HG03439 (cell line): ENCODE measurements around the gene KDM4B.

ENCODE experiments used
- ATAC-seq: cut with Tn5 transposase; IDR thresholded peaks from one replicate; pipeline ENCODE4 v1.9.1; 2021; ENCODE audit warnings: mild to moderate bottlenecking, moderate library complexity; ENCODE audit not compliant: unreplicated experiment

Gene KDM4B

DNA sequence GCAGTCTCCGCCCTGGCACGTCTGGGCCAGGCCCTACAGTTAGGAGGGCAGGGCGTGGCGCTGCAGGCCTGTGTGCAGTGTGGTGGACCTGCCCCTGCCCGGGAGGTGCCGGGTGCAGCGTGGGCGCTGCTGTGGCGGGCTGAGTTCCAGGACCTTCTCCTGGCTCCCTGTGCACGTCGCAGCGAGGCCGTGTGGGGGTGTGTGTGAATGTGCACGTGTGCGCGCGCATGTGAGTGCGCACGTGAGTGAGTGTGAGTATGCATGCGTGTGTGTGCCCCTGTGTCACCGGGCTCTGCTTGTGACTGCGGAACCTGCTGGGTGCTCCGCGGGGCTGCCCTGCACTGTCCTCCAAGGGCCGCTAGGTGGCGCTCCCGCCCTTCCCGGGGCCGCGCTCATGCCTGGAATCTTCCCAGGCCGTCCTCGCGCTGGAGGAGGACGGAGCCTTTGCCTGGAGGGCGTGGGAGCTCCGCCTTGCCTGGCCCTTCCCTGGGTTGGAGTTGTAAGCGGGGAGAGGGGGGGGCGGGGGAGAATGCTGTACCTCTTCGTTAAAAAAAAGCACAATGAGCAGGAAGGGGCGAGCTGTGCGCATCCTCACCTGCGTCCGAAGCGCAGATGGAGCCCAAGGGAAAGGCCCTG is 79.3 kb downstream of the KDM4B start:
- no peak for ATAC-seq

DNA sequence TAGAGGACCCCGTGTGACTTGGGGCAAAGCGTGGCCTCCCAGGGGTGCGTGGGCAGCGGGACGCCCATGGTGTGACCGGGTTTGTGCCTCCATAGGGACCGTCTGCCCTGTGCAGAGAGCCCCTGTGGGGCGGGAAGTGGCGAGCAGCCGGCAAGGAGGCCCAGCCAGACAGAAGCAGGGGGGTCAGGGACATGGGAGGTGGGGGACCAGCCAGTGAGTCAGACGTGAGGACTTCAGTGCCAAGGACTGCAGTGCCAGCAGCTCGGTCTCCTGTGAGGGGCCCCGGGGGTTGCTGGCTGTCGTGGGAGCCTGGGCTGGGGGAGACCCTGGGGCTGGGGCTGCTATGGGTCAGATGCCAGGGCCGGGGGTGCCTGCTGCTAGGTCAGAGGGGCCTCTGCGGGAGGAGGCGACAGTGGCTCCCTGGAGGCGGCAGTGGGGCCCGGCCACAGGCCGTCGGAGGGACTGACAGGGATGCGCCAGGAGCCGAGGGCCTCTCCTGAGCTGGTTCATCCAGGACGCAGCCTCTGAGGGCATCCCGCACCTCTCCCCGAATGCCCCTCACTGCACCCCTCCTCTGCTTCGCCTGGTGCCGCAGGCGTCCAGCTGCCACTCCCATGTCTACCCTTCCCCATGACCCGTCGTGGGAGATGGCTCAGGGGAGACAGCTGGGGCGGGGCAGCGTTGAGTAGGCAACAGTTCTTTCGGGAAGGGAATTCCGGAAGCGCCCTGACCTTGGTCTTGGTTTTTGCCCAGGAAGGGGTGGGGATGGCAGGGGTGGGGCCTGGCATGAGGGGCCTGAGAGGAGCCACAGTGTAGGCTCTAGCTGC is 80.0 kb downstream of the KDM4B start:
- no peak for ATAC-seq

DNA sequence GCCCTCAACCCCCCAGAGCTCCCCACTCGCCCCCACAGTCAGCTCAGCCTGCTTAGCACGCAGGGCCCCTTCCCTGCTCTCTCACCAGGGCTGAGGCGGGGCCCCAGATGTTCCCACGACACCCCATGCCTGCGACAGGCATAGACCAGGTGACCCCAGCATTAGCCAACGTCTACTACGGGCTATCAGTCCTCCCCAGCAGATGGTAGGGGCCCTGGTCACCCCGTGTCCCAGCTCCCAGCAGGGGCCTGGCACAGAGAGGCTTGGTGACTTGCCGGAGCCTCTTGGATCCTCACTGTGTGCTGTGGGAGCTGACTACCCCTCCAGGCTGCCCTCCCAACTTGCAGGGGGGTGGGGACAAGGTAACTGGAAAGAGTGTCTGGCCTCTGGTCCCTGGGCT is 80.6 kb downstream of the KDM4B start:
- ATAC-seq: no peak

DNA sequence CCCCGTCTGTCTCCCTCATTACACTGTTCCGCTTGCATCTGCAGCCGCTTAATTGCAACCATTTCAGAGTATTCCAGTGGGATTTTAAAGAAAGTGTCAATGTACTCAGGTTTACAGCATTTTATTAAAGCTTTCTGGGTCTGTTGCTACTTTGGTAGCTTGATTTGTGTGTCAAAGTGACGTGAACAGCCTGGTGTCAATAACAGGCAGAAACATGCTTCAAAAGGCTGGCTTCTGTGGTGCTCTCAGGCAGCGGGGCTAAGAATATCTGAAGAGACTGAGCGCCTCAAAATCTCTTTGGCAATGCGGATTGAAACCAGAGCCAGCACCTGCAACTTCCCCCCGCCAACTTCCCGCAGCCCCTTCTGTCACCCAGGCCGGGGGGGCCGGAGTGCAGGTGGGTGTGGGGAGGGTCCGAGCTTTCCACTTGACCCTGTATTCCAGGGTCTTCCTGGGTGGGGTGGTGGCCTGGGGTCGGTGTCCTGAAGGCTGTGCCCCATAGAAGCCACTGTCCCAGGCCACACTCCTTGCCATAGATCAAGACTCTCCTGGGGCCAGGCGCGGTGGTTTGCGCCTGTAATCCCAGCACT is 81.2 kb downstream of the KDM4B start:
- ATAC-seq: no peak

DNA sequence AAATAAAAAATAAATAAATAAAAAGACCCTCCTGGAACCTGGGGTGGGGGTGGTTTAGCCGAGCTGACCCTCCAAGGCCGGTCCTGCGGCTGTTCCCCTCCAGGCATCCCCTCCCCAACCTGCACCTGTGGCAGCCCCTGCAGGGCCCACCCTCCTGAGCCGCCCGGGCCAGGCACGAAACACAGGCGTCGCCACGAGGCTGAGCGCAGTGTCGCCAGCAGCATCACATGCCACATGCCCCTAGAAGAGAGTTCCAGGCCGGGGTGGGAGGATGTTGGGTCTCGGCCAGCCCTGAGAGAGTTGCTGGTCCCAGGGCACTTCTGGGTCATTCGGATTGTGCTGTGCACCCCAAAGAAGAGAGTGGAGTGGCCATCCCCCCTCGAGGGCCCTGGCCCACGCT is 82.0 kb downstream of the KDM4B start:
- no peak for ATAC-seq

DNA sequence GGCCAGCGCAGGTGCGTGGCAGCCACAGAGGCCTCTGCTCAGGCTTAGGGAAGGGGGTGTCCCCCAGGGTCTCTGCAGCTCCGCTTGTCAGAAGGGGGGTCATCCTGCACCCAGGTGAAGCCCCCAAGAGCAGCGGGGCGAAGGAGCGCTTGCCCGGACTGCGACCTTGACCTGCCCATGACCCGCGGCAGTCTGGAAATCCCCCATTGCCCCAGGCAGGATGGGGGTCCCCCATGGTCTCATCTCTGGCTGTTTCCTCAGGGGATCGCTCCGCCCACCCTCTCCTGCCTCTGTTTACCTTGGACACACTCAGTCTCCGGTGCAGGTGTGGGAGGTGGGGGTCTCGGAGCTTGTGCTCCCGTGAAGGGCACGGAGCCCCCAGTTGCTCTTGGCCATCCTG is 82.7 kb downstream of the KDM4B start:
- ATAC-seq: no peak

DNA sequence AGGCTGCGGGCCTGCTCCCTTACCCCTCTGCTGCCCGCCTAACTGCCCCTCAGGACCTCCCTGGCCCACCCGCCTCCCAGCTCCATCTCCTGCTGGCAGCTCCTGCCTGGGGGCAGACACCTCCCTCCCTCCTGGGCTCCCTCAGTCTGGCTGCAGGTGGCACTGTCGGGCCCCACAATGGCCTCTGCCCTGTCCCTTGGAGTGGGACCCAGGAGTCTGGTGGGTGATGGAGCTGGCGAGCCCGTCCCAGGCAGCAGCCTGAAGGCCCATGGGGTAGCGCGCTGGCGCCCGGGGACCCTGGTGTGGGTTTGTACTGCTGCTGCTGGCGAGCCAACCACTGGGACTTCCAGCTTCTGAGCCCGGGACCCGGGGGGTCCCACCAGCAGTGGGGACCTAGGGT is 83.6 kb downstream of the KDM4B start:
- ATAC-seq: no peak

DNA sequence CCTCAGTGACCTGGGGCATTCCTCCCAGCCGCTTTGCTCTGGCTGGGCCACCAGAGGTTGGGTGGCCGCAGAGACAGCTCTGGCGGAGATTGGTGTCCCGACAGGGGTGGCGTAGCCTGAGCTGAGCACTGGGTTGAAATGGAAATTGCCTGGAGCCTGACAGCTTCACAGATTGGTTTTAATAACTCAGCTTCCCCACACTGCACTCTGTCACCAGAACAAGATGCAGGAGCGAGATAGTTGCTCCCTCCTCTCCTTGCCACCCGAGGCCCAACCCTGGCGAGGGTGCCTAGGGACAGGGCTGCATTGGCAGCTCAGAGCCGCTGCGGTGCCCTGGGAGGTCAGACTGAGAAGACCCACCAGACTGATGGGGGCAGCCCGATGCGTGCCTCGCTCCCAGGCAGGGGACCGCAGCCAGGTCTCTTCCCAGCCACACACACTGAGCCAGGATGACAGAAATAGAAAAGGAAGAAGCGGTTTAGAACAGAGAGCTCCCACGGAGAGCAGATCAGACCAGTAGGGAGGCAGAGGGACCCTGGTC is 84.1 kb downstream of the KDM4B start:
- ATAC-seq: no peak

DNA sequence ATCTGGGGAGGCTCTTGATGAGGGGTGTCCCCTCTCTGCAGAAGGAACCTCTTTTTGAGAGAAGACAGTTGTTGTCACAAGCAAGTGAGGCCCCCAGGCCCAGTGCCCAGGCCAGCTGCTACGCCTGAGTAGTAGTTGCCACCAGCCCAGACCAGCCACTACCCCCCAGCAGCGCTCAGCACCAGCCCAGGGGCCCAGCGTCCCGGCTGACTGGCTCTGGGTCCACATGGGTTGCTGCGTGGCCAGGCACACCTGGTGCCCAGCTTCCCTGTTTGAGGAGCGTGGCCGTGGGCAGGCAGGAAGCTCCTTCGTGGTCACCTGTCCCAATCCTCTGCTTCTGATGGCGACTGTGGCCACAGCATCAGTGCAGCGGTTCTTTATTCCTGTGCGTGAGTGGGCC is 84.7 kb downstream of the KDM4B start:
- no peak for ATAC-seq

DNA sequence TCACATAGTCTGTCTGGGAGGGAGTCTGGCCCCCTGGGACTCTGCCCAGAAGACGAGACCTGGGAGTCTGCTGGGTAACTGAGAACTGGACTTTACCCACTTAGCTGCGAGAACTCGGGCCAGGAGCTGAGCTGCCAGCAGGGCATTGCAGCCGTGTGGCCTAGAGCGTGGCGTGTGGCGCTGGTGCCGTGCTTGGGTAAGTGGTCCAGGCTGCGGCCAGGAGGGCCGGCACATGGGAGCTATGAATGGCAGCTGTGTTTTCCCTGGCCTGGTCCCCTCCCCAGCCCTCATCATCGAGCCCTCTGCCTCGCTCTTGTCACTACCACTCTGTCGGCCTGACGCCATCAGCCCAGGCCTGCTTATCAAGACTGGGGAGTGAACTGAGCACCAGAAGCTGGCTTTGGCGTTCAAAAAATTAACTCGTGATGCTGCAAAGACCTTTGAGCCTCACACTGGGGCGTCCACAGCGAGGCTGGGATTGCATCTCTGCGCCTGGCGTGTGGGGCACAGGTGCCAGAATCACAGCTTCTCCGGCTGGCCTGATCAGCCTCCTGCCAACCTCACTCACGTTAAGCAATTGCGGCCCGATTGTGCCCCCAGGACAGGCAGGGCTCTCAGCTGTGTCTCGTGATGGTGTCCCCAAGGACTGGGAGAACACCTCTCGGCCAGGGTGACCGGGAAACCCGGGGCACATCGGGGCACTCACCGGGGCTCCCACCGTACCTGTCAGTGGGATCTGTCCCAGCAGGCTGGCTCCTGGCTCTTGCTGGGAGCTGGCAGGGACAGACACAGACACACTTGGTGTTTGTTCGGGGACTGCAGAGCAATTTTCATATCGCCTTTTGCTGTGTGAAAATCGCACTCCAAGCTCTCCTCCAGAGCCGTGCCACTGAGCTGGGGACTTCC is 85.9 kb downstream of the KDM4B start:
- no peak for ATAC-seq

DNA sequence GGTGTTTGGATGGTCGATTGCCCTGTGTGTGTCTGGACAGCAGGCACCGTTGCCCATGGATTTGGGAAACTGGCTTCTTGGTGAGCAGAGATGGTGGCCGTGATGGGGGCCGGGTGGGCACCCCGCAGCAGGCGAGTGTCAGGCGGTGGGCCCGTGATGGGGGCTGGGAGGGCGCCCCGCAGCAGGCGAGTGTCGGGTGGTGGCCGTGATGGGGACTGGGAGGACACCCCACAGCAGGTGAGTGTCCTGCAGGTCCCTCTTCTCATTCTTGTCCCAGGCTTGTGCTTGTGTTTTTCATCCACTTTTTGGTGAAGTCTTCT is 86.5 kb downstream of the KDM4B start:
- no peak for ATAC-seq

DNA sequence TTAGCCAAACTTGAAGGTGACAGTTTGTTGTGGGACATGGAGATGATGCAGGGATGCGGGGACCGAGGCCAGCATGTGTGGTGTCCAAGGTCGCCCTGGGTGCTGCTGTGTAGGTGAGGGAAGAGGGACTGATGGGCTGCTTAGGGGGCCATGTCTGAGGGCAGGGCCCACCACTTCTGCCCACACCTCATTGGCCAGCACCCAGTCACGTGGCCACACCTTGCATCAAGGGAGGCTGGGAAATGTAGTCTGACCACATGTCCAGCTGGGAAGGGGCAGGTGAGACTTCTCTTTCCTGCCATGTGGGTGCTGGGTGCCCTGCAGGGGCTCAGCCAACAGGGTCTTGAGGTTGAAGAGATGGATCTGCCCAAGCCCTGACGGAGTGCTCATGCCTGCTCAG is 88.9 kb downstream of the KDM4B start:
- no peak for ATAC-seq

DNA sequence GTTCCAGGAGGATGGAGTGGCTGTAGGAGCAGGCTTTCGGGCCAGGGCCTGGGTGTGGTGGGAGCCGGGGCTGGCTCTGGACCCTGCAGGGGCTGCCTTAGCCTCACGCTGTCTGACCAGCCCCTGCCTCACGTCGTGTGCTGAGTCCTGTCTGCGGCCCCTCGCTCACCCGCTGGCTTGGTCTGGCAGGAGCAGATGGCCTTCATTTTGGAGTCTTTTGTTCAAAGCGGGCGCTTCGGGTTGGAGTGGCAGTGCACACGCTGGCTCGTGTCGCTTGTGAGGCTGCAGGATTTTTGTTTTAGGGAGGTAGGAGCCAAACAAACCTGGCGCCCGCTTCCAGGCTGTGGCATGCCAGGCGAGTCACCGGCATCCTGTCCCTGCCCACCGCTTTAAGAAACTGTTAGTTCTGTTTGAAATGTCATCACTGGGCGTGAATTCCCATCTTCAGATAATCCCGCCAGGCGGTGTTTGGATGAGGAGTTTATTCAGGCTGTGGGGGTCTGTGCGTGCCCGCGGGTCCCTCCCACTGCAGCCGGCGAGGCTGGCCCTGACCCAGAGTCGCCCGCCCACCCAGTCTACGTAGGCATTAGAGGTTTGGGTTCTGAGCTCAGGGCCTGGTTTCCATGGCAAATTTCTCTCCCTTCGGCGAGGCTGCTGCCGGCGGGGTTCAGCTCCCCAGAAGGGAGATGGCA is 89.8 kb downstream of the KDM4B start:
- ATAC-seq: no peak

DNA sequence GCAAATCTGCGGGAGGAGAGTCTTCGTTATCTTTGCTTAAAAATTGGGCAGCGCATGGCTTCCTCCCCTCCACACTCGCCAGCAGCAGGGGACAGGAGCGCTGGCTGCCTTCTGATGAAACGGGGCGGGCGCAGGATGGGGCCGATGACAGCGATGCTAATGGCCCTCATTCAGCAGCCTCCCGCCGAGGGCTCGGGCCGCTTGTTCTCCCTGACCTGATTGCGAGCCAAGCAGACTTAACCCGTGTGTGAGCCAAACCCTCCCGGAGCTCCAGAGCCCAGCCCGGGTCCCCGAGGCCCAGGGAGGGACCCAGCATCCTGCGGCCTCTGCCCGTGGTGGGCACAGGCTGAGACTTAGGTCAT is 90.3 kb downstream of the KDM4B start:
- ATAC-seq: no peak

DNA sequence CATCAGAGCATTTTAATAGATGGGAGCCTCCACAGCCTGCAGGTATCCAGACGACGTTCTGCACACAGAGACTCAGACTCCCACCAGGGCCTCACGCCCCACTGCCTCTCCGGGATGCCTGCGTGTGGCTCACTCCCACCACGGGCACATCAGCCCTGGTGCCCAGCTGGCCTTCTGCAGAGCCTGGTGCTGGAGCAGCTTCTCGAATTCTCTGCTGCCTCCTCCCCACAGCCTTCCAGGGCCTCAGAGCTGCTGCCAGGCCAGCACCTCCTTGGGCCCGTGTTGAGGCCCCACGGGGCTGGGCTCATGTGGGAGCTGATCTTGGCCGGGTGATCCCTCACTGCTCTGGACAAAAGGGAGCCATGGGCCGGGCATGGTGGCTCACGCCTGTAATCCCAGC is 90.9 kb downstream of the KDM4B start:
- ATAC-seq: no peak

DNA sequence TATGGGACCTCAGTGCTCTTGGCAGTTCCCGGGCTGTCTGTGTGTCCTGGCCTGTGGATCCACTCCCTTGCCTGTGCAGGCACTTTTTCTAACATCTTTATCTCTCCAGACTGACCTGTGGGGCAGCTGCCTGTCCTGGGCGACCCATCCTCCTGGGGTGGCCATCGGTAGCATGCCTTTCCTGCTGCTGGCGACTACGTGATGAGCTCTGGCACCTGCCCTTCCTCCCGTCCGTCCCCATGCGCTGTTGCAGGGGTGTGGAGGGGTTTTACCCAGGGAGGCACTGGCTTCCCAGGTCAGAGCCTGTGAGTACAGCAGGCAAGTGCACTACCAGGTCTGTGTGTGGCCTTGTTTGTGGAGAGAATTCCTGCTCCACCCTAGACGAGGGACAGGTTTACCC is 93.3 kb downstream of the KDM4B start:
- ATAC-seq: no peak

DNA sequence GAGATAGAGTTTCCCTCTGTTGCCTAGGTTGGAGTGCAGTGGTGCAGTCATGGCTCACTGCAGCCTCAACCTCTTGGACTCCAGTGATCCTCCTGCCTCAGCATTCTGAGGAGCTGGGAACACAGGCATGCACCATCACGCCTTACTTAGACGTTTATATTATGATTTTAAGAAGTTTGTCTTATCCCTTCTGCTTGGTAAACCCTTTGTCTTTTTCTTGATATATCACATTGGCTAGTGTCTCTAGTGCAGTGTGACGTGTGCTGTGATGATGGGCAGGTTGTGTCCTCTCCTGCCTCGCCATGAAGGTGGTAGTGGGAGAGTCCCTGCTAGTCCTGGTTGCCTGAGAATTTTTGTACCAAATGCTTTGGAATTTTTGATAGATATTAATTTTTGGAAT is 93.9 kb downstream of the KDM4B start:
- ATAC-seq: no peak

DNA sequence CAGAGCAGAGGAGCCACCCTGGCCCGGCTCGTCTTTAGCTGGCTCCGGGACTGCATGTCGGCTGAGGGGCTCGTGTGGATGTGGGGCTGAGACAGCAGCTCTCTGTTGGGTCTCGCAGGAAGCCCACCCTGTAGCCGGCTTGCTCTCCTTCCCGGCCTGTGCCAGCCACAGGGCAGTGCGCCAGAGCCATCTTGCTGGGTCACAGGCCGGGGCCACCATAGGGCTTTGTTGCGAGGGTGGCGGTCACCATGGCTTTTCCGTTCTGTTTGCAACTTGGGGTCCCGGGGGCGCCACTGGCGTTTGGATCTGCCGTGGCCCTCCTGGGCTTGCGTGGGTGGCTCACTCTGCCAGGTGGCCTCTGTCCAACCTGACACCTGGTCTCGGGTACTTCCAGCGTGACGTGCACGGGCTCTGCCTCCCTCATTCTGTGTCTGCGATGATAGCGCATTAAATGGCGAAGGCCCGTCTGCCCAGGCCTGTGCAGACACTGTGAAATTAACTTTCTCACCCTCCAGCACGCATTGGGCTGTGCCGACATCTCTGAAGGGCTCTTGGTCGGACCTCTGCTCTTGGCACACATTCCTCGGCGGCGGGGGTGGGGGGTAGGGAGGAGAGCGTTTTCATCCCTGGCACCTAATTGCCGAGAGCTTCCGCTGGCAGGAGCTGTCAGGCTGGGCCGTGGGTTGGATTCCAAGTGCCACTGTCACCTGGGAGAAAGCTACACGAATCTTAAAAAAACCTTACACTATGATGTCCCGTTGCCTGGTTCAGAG is 95.1 kb downstream of the KDM4B start:
- ATAC-seq: no peak

DNA sequence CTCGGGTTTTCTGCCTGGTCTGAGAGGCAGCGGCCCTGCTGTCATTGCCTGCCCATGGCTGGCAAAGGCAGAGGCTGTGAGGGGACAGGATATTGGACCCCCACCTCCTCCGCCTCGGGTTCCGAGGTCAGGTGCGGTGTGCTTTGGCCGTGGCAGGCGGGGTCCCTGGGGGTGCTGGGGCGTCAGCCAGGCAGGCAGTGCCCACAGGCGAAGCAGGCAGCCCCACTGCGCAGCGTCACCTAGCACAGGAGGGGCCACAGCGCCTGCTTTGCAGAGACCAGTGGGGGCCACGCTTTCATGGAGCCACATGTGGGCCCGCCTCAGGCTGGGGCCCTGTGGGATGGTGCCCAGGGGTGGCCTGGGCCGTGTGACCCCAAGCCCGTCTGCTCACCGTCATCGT is 96.0 kb downstream of the KDM4B start:
- no peak for ATAC-seq

DNA sequence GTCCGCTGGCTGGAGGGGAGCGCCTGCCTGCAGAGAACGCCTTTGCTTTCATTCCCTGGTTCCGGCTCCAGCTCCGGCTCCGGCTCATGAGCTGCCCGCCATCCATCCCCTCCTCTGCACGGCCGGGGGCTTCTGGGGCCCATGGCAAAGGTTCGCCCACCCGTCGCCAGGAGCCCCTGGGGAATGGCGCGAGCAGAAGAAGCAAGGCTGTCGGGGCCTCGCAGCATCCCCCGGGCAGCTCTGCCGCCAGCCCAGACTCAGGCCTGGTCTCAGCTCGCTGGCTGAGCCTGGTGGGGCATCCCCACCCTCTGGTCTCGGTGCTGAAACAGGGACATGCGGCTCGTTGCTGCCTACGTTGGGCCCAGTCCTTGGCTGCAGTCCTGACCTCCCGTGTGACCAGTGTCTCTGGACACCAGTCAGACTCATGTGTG is 96.8 kb downstream of the KDM4B start:
- ATAC-seq: no peak
